PFSK-1 (cell line): ENCODE data around the gene LILRB5.

Source experiments
- FOXP2 ChIP-seq: optimal IDR thresholded peaks from 2 replicates; pipeline ENCODE3; 2011; ENCODE audit warnings: borderline replicate concordance, control low read depth, inconsistent platforms; ENCODE audit not compliant: insufficient read depth; ENCODE audit errors: extremely low read length, extremely low read depth
- POLR2AphosphoS5 ChIP-seq: IDR thresholded peaks from 2 replicates; pipeline ENCODE4 v1.6.1; 2012; ENCODE audit warnings: low read depth, mild to moderate bottlenecking, control low read depth, low read length, moderate library complexity
- SIN3A ChIP-seq: IDR thresholded peaks from 2 replicates; pipeline ENCODE4 v1.6.1; 2012; ENCODE audit warnings: mild to moderate bottlenecking, low read length, moderate library complexity, borderline replicate concordance; ENCODE audit not compliant: insufficient read depth
- TAF1 ChIP-seq: IDR thresholded peaks from 2 replicates; pipeline ENCODE4 v1.6.1; 2012; ENCODE audit warnings: low read length, control low read depth, borderline replicate concordance; ENCODE audit not compliant: insufficient read depth
- TF ChIP-seq, protein P1 (sequence below), 2 experiments: IDR thresholded peaks; 2 replicates each; pipeline versions ENCODE4 v1.6.1 to v1.8.0; 2011 to 2012; ENCODE audit warnings: low read depth in 2 of 2, low read length in 2 of 2, control low read depth in 1 of 2, inconsistent platforms in 1 of 2, mild to moderate bottlenecking in 1 of 2, moderate library complexity in 1 of 2; ENCODE audit not compliant: insufficient read depth in 1 of 2

The LILRB5 gene

DNA sequence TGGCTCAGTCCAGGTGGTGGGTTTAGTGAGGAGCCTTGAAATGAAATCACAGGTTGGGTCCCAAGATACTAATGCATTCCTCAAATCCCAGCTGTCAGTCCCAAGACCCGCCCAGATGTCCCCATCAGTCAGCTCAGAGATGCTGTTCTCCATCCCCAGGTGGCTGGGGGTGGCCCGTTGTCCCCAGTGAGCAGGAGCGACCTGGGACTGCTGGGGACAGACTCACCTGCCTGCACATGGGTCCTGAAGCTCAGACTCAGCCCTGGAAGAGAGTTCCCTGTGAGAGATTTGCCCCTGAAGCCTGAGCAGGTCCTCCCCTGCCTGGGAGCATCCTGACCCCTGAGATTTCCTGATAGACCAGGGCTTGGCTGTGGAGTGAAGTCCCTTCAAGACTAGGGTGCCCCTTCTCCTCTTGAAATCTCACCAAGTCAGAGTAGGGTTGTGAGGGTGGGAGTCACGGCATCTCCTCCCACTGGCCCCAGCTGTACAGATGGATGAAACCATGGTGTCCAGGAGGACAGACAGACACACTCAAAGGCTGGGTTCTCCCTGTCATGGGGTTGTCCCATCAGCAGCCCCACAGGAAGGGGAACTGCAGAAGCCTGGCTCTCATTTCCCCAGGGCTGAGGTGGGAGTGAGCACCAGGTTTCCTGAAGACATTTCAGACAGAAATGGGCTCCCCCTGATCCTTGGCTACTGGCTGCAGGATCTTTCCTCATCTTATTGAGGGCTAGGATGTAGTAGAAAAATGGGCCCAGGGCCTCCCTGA, 41.5 kb upstream of the LILRB5 start:
- TF ChIP-seq TAF1 (no peak), FOXP2 (no peak), SIN3A (no peak), POLR2AphosphoS5 (no peak)
- TF ChIP-seq, protein P1, sequence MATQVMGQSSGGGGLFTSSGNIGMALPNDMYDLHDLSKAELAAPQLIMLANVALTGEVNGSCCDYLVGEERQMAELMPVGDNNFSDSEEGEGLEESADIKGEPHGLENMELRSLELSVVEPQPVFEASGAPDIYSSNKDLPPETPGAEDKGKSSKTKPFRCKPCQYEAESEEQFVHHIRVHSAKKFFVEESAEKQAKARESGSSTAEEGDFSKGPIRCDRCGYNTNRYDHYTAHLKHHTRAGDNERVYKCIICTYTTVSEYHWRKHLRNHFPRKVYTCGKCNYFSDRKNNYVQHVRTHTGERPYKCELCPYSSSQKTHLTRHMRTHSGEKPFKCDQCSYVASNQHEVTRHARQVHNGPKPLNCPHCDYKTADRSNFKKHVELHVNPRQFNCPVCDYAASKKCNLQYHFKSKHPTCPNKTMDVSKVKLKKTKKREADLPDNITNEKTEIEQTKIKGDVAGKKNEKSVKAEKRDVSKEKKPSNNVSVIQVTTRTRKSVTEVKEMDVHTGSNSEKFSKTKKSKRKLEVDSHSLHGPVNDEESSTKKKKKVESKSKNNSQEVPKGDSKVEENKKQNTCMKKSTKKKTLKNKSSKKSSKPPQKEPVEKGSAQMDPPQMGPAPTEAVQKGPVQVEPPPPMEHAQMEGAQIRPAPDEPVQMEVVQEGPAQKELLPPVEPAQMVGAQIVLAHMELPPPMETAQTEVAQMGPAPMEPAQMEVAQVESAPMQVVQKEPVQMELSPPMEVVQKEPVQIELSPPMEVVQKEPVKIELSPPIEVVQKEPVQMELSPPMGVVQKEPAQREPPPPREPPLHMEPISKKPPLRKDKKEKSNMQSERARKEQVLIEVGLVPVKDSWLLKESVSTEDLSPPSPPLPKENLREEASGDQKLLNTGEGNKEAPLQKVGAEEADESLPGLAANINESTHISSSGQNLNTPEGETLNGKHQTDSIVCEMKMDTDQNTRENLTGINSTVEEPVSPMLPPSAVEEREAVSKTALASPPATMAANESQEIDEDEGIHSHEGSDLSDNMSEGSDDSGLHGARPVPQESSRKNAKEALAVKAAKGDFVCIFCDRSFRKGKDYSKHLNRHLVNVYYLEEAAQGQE (IDR thresholded peaks at IDR 0.05; ENCODE audit: insufficient read depth in 1 of 2, low read depth in 2 of 2, low read length in 2 of 2): no peak

DNA sequence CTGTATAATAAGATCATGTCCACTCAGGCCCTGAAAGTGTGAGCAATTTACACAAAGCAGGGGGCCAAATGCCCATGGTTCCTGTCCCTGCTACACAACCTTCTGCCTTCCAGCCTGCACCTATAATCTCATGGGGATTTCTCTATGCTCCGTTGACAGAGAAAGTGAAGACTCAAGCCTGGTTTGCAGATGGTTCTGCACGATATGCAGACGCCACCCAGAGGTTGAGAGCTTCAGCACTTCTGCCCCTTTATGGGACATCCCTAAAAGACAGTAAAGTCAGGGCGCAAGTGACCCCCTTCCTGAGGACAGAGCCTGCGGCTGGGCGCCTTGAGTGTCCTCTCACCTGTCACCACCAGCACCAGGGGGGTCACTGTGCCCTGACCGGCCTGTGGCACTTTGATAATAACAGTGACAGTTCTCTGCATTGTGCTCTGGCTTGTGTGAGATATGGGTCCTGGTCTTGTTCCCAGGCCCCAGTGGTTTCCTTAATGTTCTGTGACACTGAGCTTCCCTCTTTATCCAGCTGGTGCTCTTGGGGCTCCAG, 40.8 kb upstream of the LILRB5 start:
- TF ChIP-seq POLR2AphosphoS5 (no peak), TAF1 (no peak), SIN3A (no peak), FOXP2 (no peak)
- TF ChIP-seq, protein P1 (IDR thresholded peaks at IDR 0.05; ENCODE audit: insufficient read depth in 1 of 2, low read depth in 2 of 2, low read length in 2 of 2): no peak

DNA sequence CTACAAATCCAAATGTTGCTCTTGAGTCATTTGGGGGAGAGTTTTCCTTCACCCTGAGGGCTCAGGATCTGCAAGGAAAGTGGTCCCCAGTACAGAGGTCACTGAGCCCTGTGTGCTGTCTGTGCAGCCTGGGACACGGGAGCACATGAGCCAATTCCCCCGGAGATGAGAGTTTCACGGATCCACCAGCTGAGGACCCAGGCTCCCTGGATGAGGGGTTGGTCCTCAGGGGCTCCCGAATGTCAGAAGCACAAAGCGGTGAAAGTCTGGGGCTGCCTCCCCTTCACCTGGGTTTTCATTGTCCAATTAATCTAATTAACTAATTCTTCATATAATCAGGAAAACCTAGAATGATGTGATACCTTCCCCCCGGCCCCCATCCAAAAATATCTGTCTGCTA, 37.5 kb upstream of the LILRB5 start:
- TF ChIP-seq TAF1 (no peak), SIN3A (no peak), POLR2AphosphoS5 (no peak), FOXP2 (no peak)
- TF ChIP-seq, protein P1 (IDR thresholded peaks at IDR 0.05; ENCODE audit: insufficient read depth in 1 of 2, low read depth in 2 of 2, low read length in 2 of 2): no peak

DNA sequence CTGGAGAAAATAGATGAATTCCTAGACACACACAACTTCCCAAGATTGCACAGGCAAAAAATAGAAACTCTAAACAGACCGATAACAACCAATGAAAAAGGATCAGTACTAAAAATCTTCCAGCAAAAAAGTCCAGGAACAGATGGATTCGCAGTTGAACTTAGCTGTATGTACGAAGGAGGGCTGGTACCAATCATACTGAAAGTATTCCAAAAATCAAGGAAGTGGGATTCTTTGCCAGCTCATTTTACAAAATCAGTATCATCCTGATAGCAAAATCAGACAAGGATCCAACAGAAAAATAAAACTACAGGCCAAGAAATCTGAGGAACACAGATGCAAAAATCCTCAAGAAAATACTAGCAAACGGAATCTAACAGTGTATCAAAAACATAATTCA, 30.4 kb upstream of the LILRB5 start:
- TF ChIP-seq, protein P1 (IDR thresholded peaks at IDR 0.05; ENCODE audit: insufficient read depth in 1 of 2, low read depth in 2 of 2, low read length in 2 of 2): no peak
- no peak for TF ChIP-seq SIN3A
- TF ChIP-seq POLR2AphosphoS5: no peak
- TF ChIP-seq TAF1: no peak
- no peak for TF ChIP-seq FOXP2
